Activated CD4-positive, alpha-beta memory T cell treated with anti-CD3 and anti-CD28 coated beads for 36 hours (primary cell): ENCODE data around the gene SLC4A3. TPM values are rescaled to one million over a fixed set of nuclear protein-coding genes. Genes with fewer than 3 reads are reported as not detected.
"Not testable (repeated sequence)": the region's sequence is repeated elsewhere in the genome, so short reads cannot be mapped to it uniquely, and the experiment has no call there.

Experiments used
- CTCF ChIA-PET: fragments of 350-600 bp; sonication (Branson Sonifier 250); formaldehyde crosslinking; loops from one replicate; lab custom pipeline; 2021; ENCODE audit warnings: antibody characterized with exemption, inconsistent platforms; lab: Charles Lee
- POLR2A ChIA-PET: fragments of 350-600 bp; sonication (Branson Sonifier 250); formaldehyde crosslinking; loops from one replicate; lab custom pipeline; 2021; ENCODE audit warnings: antibody characterized with exemption; lab: Charles Lee
- DNase-seq: peaks from one replicate; pipeline ENCODE4 v3.0.0-alpha.2; 2020
- H3K27ac Mint-ChIP-seq: one replicate; pipeline ENCODE4 v1.8.0; 2021; ENCODE audit warnings: mixed read lengths
- H3K27me3 Mint-ChIP-seq: one replicate; pipeline ENCODE4 v1.8.0; 2021; ENCODE audit warnings: mixed read lengths
- H3K36me3 Mint-ChIP-seq: one replicate; pipeline ENCODE4 v1.8.0; 2021; ENCODE audit warnings: mixed read lengths
- H3K4me1 Mint-ChIP-seq: one replicate; pipeline ENCODE4 v1.8.0; 2021; ENCODE audit warnings: low read depth, mixed read lengths
- H3K4me3 Mint-ChIP-seq: one replicate; pipeline ENCODE4 v1.8.0; 2021; ENCODE audit warnings: mild to moderate bottlenecking, mixed read lengths
- H3K9me3 Mint-ChIP-seq: one replicate; pipeline ENCODE4 v1.8.0; 2021; ENCODE audit warnings: mixed read lengths
- intact Hi-C: fragments of 100-400 bp; cut with micrococcal nuclease; formaldehyde crosslinking; loops from one replicate; pipeline ENCODE4 v1.15.1; 2023
- total RNA-seq, 2 experiments: library from RNA; stranded (reverse); gene quantifications; one replicate each; pipeline ENCODE4 v1.2.3, GENCODE V29; 2021

Gene SLC4A3
- total RNA-seq, 2 experiments from 2014 or later = not detected

DNA sequence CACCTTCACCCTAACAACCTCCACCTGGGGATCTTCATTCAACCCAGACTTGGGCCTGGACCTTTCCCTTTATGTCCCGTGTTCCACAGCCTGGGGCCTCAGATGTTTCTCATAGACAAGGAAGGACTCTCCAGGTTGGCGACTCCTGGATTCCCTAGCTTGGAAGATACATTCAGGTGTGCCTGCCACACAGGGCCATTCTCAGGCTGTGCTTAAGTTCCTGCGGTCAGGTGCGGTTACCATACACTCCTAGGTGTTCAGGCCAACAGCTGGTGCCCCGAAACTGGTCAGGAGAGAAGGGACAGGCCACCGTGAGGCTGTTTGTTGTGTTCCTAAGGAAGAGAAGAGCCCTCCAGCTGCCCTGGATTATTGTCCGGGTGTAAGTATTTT lies 15.6 kb downstream of the SLC4A3 start:
- H3K27ac Mint-ChIP-seq = no peak overlapping the region
- H3K4me1 Mint-ChIP-seq = peaks cover 7% of the 10 kb centered on the region
- intact Hi-C loops = loop anchor here (2.0 to 5.0 kb wide), 2 partner anchors 44 kb away; no protein-coding TSS in a partner anchor
- H3K36me3 Mint-ChIP-seq = no peaks in the 10 kb centered on the region
- CTCF ChIA-PET = interaction anchor here (0.6 to 5.1 kb wide), 20 partner anchors 8 to 241 kb away, joined by 3 to 47 read pairs (median 3); partner anchors contain the start of genes CHPF, STK11IP and TMEM198
- POLR2A ChIA-PET = no interaction called here
- H3K27me3 Mint-ChIP-seq = peaks cover 10% of the 10 kb centered on the region
- DNase-seq = no peak
- no peak overlapping the region for H3K4me3 Mint-ChIP-seq
- no peaks in the 10 kb centered on the region for H3K9me3 Mint-ChIP-seq

DNA sequence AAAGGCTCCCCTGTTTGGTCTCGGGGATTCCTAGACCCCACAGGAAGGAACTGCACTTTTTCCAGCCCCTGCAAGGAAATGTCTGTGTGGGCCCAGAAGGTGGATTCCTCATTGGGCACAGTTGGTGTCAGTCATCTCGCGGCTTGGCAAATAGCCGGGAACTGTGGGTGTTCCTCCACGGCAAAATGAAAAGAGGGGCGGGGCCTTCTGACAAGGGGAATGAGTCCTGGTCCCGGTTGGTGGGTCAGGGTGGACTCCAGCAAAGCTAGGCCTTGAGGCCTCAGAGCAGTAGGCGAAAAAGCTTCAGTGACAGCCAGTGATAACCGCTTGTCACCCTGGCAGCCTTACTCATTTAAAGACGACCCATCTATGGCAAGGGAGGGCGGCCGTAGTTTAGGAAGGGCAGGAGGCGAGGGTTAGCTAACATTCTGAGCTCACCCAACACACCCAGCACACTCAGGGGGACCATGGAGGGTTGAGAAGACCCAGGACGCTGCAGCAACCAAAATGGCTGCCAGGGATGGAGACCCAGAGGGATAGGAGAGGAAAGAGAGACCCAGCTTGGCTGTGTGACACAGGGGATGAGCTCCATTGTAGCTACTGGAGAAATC lies 16.5 kb downstream of the SLC4A3 start:
- ChIA-PET CTCF (interaction anchor here (1.5 to 5.1 kb wide), 6 partner anchors 45 to 134 kb away, joined by 3 to 47 read pairs (median 4); partner anchors contain the start of gene STK11IP), POLR2A (no interaction called here)
- no peaks in the 10 kb centered on the region for H3K9me3 Mint-ChIP-seq
- DNase-seq = no peak
- H3K36me3 Mint-ChIP-seq = no peaks in the 10 kb centered on the region
- peaks cover 18% of the 10 kb centered on the region for H3K27me3 Mint-ChIP-seq
- intact Hi-C loops = loop anchor here (2.0 to 5.0 kb wide), 2 partner anchors 43 to 45 kb away; no protein-coding TSS in a partner anchor
- H3K4me1 Mint-ChIP-seq = peaks cover 7% of the 10 kb centered on the region
- no peak overlapping the region for H3K4me3 Mint-ChIP-seq
- no peak overlapping the region for H3K27ac Mint-ChIP-seq

GRCh38 chr2:219644801-219645480 lies 17.5 kb downstream of the SLC4A3 start:
- Mint-ChIP-seq H3K4me3 (no peak overlapping the region), H3K27ac (no peak overlapping the region), H3K4me1 (peaks cover 7% of the 10 kb centered on the region), H3K36me3 (no peaks in the 10 kb centered on the region), H3K27me3 (peaks cover 19% of the 10 kb centered on the region), H3K9me3 (no peaks in the 10 kb centered on the region)
- intact Hi-C loops = loop anchor here (5.0 kb wide), 1 partner anchor 42 kb away; no protein-coding TSS in a partner anchor
- no peak for DNase-seq
- CTCF ChIA-PET = interaction anchor here (1.1 to 5.1 kb wide), 4 partner anchors 47 to 149 kb away, joined by 3 to 47 read pairs (median 5); partner anchors contain the start of gene STK11IP
- POLR2A ChIA-PET = no interaction called here

DNA sequence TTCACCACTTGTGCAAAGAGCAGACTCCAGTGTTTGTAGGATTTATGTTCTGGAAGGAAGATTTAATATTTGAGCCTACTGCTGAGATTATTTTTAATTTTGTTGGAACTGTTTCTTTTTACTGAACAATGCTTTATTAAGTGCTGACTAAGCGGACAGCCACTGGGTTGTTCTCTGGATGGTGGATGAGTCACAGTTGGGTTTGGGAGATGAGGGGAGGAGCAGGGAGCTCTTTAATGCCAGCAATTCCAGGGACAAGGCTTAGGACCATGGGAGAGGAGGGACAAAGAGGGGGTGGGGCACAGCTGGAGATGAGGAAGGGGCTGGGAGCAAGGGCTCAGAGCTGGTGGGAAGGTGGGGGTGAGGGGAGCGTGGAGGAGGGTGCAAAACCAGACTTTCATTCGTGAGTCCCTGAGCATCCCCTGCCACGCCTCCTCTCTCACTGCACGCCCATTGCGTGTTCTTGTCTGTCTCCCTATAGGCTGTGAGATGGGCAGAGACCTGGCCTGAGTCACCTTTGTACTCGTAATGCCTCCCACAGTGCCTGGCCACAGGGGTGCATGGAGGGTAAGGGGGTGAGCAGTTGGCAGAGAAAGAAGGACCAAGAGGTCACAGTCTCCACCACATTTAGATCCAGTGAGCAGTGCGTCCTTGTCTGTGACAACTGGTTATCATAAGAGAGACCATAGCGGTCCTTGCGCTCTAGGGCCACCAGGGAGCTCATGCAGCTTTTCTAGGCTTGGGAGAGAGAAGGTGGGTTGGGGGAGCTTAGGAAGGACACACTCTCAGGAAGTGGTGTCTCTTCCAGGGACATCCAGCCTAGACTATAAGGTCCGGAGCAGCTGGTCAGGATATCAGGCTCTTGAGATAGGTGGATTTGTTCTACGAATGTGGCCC lies 18.4 kb downstream of the SLC4A3 start:
- DNase-seq = no peak
- CTCF ChIA-PET = interaction anchor here (0.9 to 5.1 kb wide), 5 partner anchors 43 to 150 kb away, joined by 3 to 47 read pairs (median 5); partner anchors contain the start of gene STK11IP
- no peak overlapping the region for H3K4me3 Mint-ChIP-seq
- no peaks in the 10 kb centered on the region for H3K9me3 Mint-ChIP-seq
- H3K27ac Mint-ChIP-seq = no peak overlapping the region
- peaks cover 7% of the 10 kb centered on the region for H3K4me1 Mint-ChIP-seq
- no peaks in the 10 kb centered on the region for H3K36me3 Mint-ChIP-seq
- H3K27me3 Mint-ChIP-seq = peaks cover 24% of the 10 kb centered on the region
- POLR2A ChIA-PET = no interaction called here
- intact Hi-C loops = no loop called here

- Mint-ChIP-seq H3K4me1 (no peaks in the 10 kb centered on the region), H3K9me3 (no peaks in the 10 kb centered on the region), H3K27ac (no peak overlapping the region), H3K4me3 (no peak overlapping the region), H3K27me3 (peaks cover 32% of the 10 kb centered on the region), H3K36me3 (no peaks in the 10 kb centered on the region)
- DNase-seq = no peak
- CTCF ChIA-PET = no interaction called here
- intact Hi-C loops = no loop called here
- POLR2A ChIA-PET = no interaction called here
Observed at GRCh38 chr2:219648176-219648575, 20.7 kb downstream of the SLC4A3 start.

GRCh38 chr2:219648963-219649362 lies 21.5 kb downstream of the SLC4A3 start:
- intact Hi-C loops = no loop called here
- H3K4me3 Mint-ChIP-seq = no peak overlapping the region
- DNase-seq = no peak
- no peaks in the 10 kb centered on the region for H3K9me3 Mint-ChIP-seq
- POLR2A ChIA-PET = no interaction called here
- no peaks in the 10 kb centered on the region for H3K4me1 Mint-ChIP-seq
- CTCF ChIA-PET = no interaction called here
- H3K27me3 Mint-ChIP-seq = peaks cover 32% of the 10 kb centered on the region
- no peak overlapping the region for H3K27ac Mint-ChIP-seq
- H3K36me3 Mint-ChIP-seq = no peaks in the 10 kb centered on the region

DNA sequence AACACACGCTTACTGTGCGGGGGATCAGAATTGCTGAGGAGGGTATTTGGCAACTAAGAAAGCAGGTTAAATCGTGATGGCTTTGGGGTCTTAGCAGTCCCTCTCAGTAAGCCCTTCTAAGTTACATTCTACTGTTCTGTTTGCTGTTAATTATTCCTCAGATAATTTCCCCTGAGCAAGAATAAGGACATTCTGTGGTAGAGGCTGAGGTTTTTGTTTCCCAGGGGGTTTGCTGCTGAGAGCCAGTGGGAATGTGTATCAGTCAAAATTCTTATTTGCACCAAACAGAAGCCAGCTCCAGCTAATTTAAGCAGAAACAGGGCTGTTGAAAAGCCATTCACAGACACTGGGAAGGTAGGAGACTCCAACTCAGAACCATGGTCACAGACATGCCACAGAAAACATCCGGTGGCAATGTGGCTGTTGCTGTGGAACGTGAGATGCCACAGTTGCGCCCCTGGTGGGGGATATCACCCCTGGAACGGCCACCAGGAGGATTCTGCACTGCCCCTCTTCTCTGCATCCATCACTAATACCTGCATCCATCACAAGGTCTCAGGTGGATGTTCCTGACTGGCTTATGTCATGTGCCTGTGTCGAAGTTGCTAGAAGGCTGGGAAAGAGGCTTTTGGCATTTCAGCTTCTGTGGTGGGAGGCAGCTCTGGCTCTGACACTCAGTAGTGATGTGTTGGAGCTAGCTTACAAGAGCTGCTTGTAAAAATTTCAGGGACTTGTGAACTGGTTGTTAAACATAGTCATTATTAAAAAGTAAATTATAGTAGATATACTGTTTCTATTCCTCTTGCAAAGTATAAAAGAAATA lies 23.2 kb downstream of the SLC4A3 start:
- H3K27me3 Mint-ChIP-seq = peaks cover 34% of the 10 kb centered on the region
- ChIA-PET POLR2A (no interaction called here), CTCF (interaction anchor here (1.6 kb wide), 1 partner anchor 8 kb away, joined by 7 read pairs; no protein-coding TSS in a partner anchor)
- no peak for DNase-seq
- H3K4me1 Mint-ChIP-seq = no peaks in the 10 kb centered on the region
- H3K27ac Mint-ChIP-seq = no peak overlapping the region
- intact Hi-C loops = no loop called here
- H3K4me3 Mint-ChIP-seq = no peak overlapping the region
- H3K9me3 Mint-ChIP-seq = no peaks in the 10 kb centered on the region
- H3K36me3 Mint-ChIP-seq = no peaks in the 10 kb centered on the region

GRCh38 chr2:219651656-219652055 lies 24.2 kb downstream of the SLC4A3 start:
- H3K4me3 Mint-ChIP-seq, H3K27ac Mint-ChIP-seq, intact Hi-C loops, H3K4me1 Mint-ChIP-seq, H3K36me3 Mint-ChIP-seq, H3K9me3 Mint-ChIP-seq, POLR2A ChIA-PET, DNase-seq: not testable (repeated sequence)
- CTCF ChIA-PET = interaction anchor here (1.5 to 1.6 kb wide), 2 partner anchors 9 kb away, joined by 3 to 7 read pairs; no protein-coding TSS in a partner anchor
- H3K27me3 Mint-ChIP-seq = peaks cover 38% of the 10 kb centered on the region

- no peak for DNase-seq
- Mint-ChIP-seq H3K36me3 (no peaks in the 10 kb centered on the region), H3K4me1 (no peaks in the 10 kb centered on the region), H3K4me3 (no peak overlapping the region), H3K27me3 (peaks cover 26% of the 10 kb centered on the region), H3K9me3 (peaks cover 10% of the 10 kb centered on the region), H3K27ac (no peak overlapping the region)
- POLR2A ChIA-PET = no interaction called here
- intact Hi-C loops = no loop called here
- CTCF ChIA-PET = interaction anchor here (1.3 kb wide), 1 partner anchor 33 kb away, joined by 4 read pairs; no protein-coding TSS in a partner anchor
Observed at GRCh38 chr2:219656526-219656925, 29.1 kb downstream of the SLC4A3 start.

DNA sequence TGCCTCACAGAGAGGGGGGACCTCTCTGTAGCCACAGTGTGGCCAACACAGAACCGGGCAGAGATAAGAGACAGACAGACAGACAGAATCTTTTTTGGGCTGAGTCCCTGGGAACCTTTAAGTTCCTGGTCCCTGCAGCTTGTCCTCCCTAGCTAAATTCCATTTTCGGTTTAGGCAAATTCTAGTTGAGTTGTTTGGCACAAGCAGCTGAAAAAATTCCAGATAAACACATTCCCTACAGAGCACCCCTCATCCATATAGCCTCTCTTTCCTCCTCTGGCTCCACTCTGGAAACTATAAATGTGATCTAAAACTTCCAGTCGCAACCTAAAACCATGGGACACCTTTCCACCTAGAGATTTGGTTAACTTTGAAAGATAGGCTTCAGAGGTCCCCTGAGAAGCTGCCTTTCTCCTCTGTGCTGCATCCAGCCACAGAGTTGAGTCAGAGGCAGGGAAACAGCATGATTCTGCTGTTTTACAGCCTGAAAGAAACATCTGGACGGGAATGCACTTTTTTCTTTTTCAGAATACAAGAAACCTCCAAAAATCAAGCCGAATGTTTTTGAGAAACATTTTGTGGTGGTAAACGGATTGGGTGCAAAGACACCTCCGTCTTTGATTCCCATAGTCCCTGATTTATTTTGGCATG lies 30.9 kb downstream of the SLC4A3 start:
- Mint-ChIP-seq H3K9me3 (peaks cover 12% of the 10 kb centered on the region), H3K4me1 (no peaks in the 10 kb centered on the region), H3K36me3 (no peaks in the 10 kb centered on the region), H3K4me3 (no peak overlapping the region), H3K27me3 (peaks cover 24% of the 10 kb centered on the region), H3K27ac (no peak overlapping the region)
- ChIA-PET CTCF (no interaction called here), POLR2A (no interaction called here)
- no peak for DNase-seq
- intact Hi-C loops = no loop called here

GRCh38 chr2:219658874-219659273 lies 31.4 kb downstream of the SLC4A3 start:
- POLR2A ChIA-PET = no interaction called here
- Mint-ChIP-seq H3K4me1 (no peaks in the 10 kb centered on the region), H3K9me3 (peaks cover 12% of the 10 kb centered on the region), H3K27me3 (peaks cover 26% of the 10 kb centered on the region), H3K4me3 (no peak overlapping the region), H3K27ac (no peak overlapping the region), H3K36me3 (no peaks in the 10 kb centered on the region)
- CTCF ChIA-PET = no interaction called here
- intact Hi-C loops = no loop called here
- no peak for DNase-seq
